GM23338 (cell line): ENCODE measurements around the gene MAN1A2. TPM values are rescaled to one million over a fixed set of nuclear protein-coding genes. Genes with fewer than 3 reads are reported as not detected.

Experiments
- ATAC-seq: fragments of 200-7000 bp; cut with Tn5 transposase; 3 replicates; pipeline ENCODE4 v1.9.1; 2020
- DNase-seq: peaks from one replicate; pipeline ENCODE4 v3.0.0-alpha.2; 2015; ENCODE audit warnings: low spot score
- H2AFZ ChIP-seq: fragments of 200-600 bp; sonication (generic); 2 replicates; pipeline ENCODE4 v1.8.0; 2016; ENCODE audit warnings: antibody characterized with exemption, mild to moderate bottlenecking, moderate library complexity
- H3F3A ChIP-seq: fragments of 200-600 bp; sonication (generic); replicated peaks from 2 replicates; pipeline ENCODE4 v1.8.0; 2017; ENCODE audit warnings: antibody characterized with exemption, mixed run types, low read depth
- H3K27ac ChIP-seq: fragments of 200-600 bp; sonication (generic); 2 replicates; pipeline ENCODE4 v1.6.1; 2016; ENCODE audit warnings: low read depth
- H3K27me3 ChIP-seq: fragments of 200-600 bp; sonication (generic); 2 replicates; pipeline ENCODE4 v1.8.0; 2016; ENCODE audit warnings: mild to moderate bottlenecking, mixed run types, moderate library complexity; ENCODE audit not compliant: insufficient read depth
- H3K36me3 ChIP-seq: fragments of 200-600 bp; sonication (generic); 2 replicates; pipeline ENCODE4 v1.8.0; 2016; ENCODE audit warnings: mild to moderate bottlenecking; ENCODE audit not compliant: insufficient read depth
- H3K4me1 ChIP-seq: fragments of 200-600 bp; sonication (generic); 2 replicates; pipeline ENCODE4 v1.8.0; 2016; ENCODE audit warnings: mild to moderate bottlenecking, moderate library complexity; ENCODE audit not compliant: insufficient read depth
- H3K4me2 ChIP-seq: fragments of 200-600 bp; sonication (generic); 2 replicates; pipeline ENCODE4 v1.7.1; 2017; ENCODE audit warnings: mixed run types
- H3K4me3 ChIP-seq: fragments of 200-600 bp; sonication (generic); 2 replicates; pipeline ENCODE4 v1.6.1; 2016; ENCODE audit warnings: mixed run types
- H3K79me2 ChIP-seq: fragments of 200-600 bp; sonication (generic); replicated peaks from 2 replicates; pipeline ENCODE4 v1.8.0; 2017; ENCODE audit warnings: mild to moderate bottlenecking; ENCODE audit not compliant: insufficient read depth
- H3K9me2 ChIP-seq: fragments of 200-600 bp; sonication (generic); 2 replicates; pipeline ENCODE4 v1.8.0; 2017; ENCODE audit not compliant: insufficient read depth
- H4K20me1 ChIP-seq: fragments of 200-600 bp; sonication (generic); replicated peaks from 2 replicates; pipeline ENCODE4 v1.8.0; 2017; ENCODE audit warnings: mild to moderate bottlenecking; ENCODE audit not compliant: insufficient read depth
- H3K27ac Mint-ChIP-seq: 2 replicates; pipeline ENCODE4 v1.8.0; 2020; ENCODE audit warnings: inconsistent platforms, mild to moderate bottlenecking, moderate library complexity, mixed read lengths
- H3K27me3 Mint-ChIP-seq: 3 replicates; pipeline ENCODE4 v1.8.0; 2022; ENCODE audit warnings: low read depth, mild to moderate bottlenecking, moderate library complexity, mixed read lengths, inconsistent platforms; ENCODE audit not compliant: insufficient read depth, poor library complexity
- H3K36me3 Mint-ChIP-seq: 3 replicates; pipeline ENCODE4 v1.8.0; 2021; ENCODE audit warnings: low read depth, mild to moderate bottlenecking, inconsistent platforms, moderate library complexity, mixed read lengths
- H3K4me1 Mint-ChIP-seq: 3 replicates; pipeline ENCODE4 v1.8.0; 2020; ENCODE audit warnings: mild to moderate bottlenecking, inconsistent platforms, mixed read lengths
- H3K4me3 Mint-ChIP-seq: 3 replicates; pipeline ENCODE4 v1.8.0; 2021; ENCODE audit warnings: moderate library complexity, mild to moderate bottlenecking, inconsistent platforms, mixed read lengths
- H3K9me3 Mint-ChIP-seq: 3 replicates; pipeline ENCODE4 v1.8.0; 2020; ENCODE audit warnings: moderate library complexity, mild to moderate bottlenecking, inconsistent platforms, mixed read lengths
- EZH2phosphoT487 ChIP-seq: fragments of 200-600 bp; sonication (generic); IDR thresholded peaks from one replicate; pipeline ENCODE4 v1.8.1; 2018; ENCODE audit warnings: antibody characterized with exemption; ENCODE audit not compliant: unreplicated experiment
- JUNB ChIP-seq: IDR thresholded peaks from one replicate; pipeline ENCODE4 v1.6.1; 2016; ENCODE audit warnings: antibody characterized with exemption; ENCODE audit not compliant: unreplicated experiment
- POLR2AphosphoS5 ChIP-seq: IDR thresholded peaks from 2 replicates; pipeline ENCODE4 v1.6.1; 2016; ENCODE audit warnings: antibody characterized with exemption, low read depth
- REST ChIP-seq: IDR thresholded peaks from one replicate; pipeline ENCODE4 v1.6.1; 2018; ENCODE audit warnings: antibody characterized with exemption; ENCODE audit not compliant: unreplicated experiment
- STAT1 ChIP-seq: IDR thresholded peaks from one replicate; pipeline ENCODE4 v1.6.1; 2016; ENCODE audit warnings: antibody characterized with exemption; ENCODE audit not compliant: unreplicated experiment
- ZNF331 ChIP-seq: fragments of 250-450 bp; sonication (Bioruptor Pico); IDR thresholded peaks from 2 replicates; pipeline ENCODE4 v1.5.0; 2020; ENCODE audit warnings: low read depth, mild to moderate bottlenecking, moderate library complexity
- ZNF462 ChIP-seq: fragments of 250-450 bp; sonication (Bioruptor Pico); IDR thresholded peaks from 2 replicates; pipeline ENCODE4 v1.5.0; 2020; ENCODE audit warnings: mild to moderate bottlenecking, moderate library complexity
- polyA plus RNA-seq: library from polyadenylated mRNA; unstranded; fragments of >200 nt; fragmentation: Nextera tagmentation; extraction: Ambion mirVana; gene quantifications from 2 replicates; pipeline ENCODE4 v1.2.1, GENCODE V29; 2016
- total RNA-seq: library from RNA; depleted of rRNA; stranded (reverse); fragments of >200 nt; shearing (Covaris generic); gene quantifications from 2 replicates; pipeline ENCODE4 v1.2.3, GENCODE V29; 2014
- TF ChIP-seq, protein P1 (sequence below): IDR thresholded peaks from 2 replicates; pipeline ENCODE4 v1.6.1; 2016; ENCODE audit warnings: antibody characterized with exemption

The MAN1A2 gene
- total and polyA plus RNA-seq, 2 experiments from 2014 or later: 18.6 to 22.2 TPM

- TF ChIP-seq ZNF462 (CRISPR knock-in tag) (no peak), EZH2phosphoT487 (no peak), ZNF331 (CRISPR knock-in tag) (no peak), JUNB (no peak)
- TF ChIP-seq, protein P1, sequence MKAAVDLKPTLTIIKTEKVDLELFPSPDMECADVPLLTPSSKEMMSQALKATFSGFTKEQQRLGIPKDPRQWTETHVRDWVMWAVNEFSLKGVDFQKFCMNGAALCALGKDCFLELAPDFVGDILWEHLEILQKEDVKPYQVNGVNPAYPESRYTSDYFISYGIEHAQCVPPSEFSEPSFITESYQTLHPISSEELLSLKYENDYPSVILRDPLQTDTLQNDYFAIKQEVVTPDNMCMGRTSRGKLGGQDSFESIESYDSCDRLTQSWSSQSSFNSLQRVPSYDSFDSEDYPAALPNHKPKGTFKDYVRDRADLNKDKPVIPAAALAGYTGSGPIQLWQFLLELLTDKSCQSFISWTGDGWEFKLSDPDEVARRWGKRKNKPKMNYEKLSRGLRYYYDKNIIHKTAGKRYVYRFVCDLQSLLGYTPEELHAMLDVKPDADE: no peak
These were observed 4.3 kb downstream of the MAN1A2 start (continued) for GRCh38 chr1:117371441-117372151.

DNA sequence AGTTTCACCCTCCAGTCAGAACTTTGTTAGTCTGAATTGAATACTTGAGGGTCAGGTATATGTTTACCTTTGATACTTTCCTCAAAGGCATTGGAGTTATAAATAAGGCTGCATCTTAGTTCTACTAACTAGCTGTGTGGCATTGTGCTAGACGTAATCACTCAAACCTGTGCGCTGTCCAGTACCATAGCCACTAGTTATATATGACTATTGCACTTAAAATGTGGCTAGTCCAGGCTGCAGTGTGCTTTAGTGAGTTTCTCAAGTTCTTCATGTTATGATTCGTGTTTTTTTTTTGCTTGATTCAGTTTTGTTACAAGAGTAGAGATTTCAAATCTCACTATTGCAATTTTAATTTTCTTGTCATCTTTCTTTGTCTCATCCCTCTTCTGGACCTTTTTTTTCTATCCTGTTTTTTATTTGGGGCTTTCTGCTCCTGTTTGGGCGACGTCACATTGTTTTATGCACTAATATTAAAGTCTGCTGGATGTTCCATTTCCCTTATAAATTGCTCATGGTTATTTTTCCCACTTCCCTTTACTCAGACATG lies 5.7 kb downstream of the MAN1A2 start:
- H3K9me2 ChIP-seq: no peaks in the 10 kb centered on the region
- H3F3A ChIP-seq: no peaks in the 10 kb centered on the region
- H3K27me3 Mint-ChIP-seq: no peaks in the 10 kb centered on the region
- H2AFZ ChIP-seq: no peak overlapping the region
- H3K36me3 ChIP-seq: no peaks in the 10 kb centered on the region
- H3K4me1 ChIP-seq: peaks cover 10% of the 10 kb centered on the region; the same call in 1 of the 2 replicates
- no peak overlapping the region for H3K4me3 ChIP-seq
- TF ChIP-seq EZH2phosphoT487 (no peak), STAT1 (no peak), POLR2AphosphoS5 (no peak), REST (no peak)
- TF ChIP-seq, protein P1: no peak
- no peaks in the 10 kb centered on the region for H3K36me3 Mint-ChIP-seq
- H3K9me3 Mint-ChIP-seq: no peaks in the 10 kb centered on the region
- DNase-seq: no peak
- H4K20me1 ChIP-seq: no peaks in the 10 kb centered on the region
- H3K27ac ChIP-seq: no peak overlapping the region
- H3K4me2 ChIP-seq: no peak overlapping the region
- H3K79me2 ChIP-seq: peaks cover 97% of the 10 kb centered on the region
- no peak overlapping the region for H3K4me3 Mint-ChIP-seq
- H3K27ac Mint-ChIP-seq: no peak overlapping the region
- peaks cover 11% of the 10 kb centered on the region; the same call in 1 of the 2 replicates for H3K27me3 ChIP-seq
- ATAC-seq: no peak
- H3K4me1 Mint-ChIP-seq: peaks cover 19% of the 10 kb centered on the region
